ENCODE results near the gene OR52E6.

DNA sequence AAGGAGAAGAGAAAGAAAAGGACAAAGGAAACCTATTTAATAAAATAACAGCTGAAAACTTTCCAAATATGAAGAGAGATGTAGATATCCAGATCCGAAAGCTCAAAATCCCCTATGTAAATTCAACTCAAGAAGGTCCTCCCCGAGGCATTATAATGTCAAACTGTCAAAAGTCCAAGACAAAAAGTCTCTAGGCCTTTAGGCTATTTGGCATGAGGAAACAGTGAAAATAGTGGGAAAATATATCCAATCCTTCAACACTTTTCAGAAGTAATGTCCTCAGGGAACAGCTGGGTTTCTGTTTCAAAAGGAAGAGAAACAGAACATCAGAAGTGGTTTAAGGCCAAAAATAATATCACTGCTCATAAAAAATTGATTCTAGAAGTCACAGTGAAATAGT, 36.9 kb upstream of the OR52E6 start:
- no peak for TF ChIP-seq POLR2A (IDR thresholded peaks at IDR 0.05)
- TF ChIP-seq, protein P1, sequence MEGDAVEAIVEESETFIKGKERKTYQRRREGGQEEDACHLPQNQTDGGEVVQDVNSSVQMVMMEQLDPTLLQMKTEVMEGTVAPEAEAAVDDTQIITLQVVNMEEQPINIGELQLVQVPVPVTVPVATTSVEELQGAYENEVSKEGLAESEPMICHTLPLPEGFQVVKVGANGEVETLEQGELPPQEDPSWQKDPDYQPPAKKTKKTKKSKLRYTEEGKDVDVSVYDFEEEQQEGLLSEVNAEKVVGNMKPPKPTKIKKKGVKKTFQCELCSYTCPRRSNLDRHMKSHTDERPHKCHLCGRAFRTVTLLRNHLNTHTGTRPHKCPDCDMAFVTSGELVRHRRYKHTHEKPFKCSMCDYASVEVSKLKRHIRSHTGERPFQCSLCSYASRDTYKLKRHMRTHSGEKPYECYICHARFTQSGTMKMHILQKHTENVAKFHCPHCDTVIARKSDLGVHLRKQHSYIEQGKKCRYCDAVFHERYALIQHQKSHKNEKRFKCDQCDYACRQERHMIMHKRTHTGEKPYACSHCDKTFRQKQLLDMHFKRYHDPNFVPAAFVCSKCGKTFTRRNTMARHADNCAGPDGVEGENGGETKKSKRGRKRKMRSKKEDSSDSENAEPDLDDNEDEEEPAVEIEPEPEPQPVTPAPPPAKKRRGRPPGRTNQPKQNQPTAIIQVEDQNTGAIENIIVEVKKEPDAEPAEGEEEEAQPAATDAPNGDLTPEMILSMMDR (IDR thresholded peaks at IDR 0.05): no peak
